Measurements from ENCODE around the gene SRBD1.
"Not testable (repeated sequence)": the region's sequence is repeated elsewhere in the genome, so short reads cannot be mapped to it uniquely, and the experiment has no call there.

The SRBD1 gene

GRCh38 chr2:45458909-45459563, 152.0 kb downstream of the SRBD1 start:
- DNase-seq: peak; percentile 79

- DNase-seq: no peak
Measured at GRCh38 chr2:45457211-45457945, 153.7 kb downstream of the SRBD1 start.

- DNase-seq: no peak
Measured at GRCh38 chr2:45452866-45453265, 158.2 kb downstream of the SRBD1 start.

GRCh38 chr2:45450634-45451033, 160.4 kb downstream of the SRBD1 start:
- no peak for DNase-seq

GRCh38 chr2:45448217-45448616, 162.8 kb downstream of the SRBD1 start:
- DNase-seq: no peak

- no peak for DNase-seq
Measured at GRCh38 chr2:45446016-45446415, 165.1 kb downstream of the SRBD1 start.

- DNase-seq: no peak
Measured at GRCh38 chr2:45445037-45445436, 166.0 kb downstream of the SRBD1 start.

GRCh38 chr2:45443012-45443411, 168.1 kb downstream of the SRBD1 start:
- no peak for DNase-seq

- DNase-seq: no peak
Measured at GRCh38 chr2:45442026-45442425, 169.0 kb downstream of the SRBD1 start.

- DNase-seq: no peak
Measured at GRCh38 chr2:45441571-45441970, 169.5 kb downstream of the SRBD1 start.

GRCh38 chr2:45439788-45440773, 171.0 kb downstream of the SRBD1 start:
- DNase-seq: no peak

GRCh38 chr2:45438872-45439665, 172.0 kb downstream of the SRBD1 start:
- DNase-seq: no peak

- no peak for DNase-seq
Measured at GRCh38 chr2:45436456-45436855, 174.6 kb downstream of the SRBD1 start.

GRCh38 chr2:45435316-45435715, 175.8 kb downstream of the SRBD1 start:
- no peak for DNase-seq

GRCh38 chr2:45433363-45433762, 177.7 kb downstream of the SRBD1 start:
- DNase-seq: no peak

GRCh38 chr2:45432406-45432805, 178.7 kb downstream of the SRBD1 start:
- DNase-seq: no peak

GRCh38 chr2:45426025-45426424, 185.0 kb downstream of the SRBD1 start:
- DNase-seq: not testable (repeated sequence)

GRCh38 chr2:45422921-45423320, 188.1 kb downstream of the SRBD1 start:
- no peak for DNase-seq

- no peak for DNase-seq
Measured at GRCh38 chr2:45418532-45418931, 192.5 kb downstream of the SRBD1 start.

- no peak for DNase-seq
Measured at GRCh38 chr2:45415534-45416123, 195.4 kb downstream of the SRBD1 start.

- DNase-seq: no peak
Measured at GRCh38 chr2:45412754-45413379, 198.2 kb downstream of the SRBD1 start.

- DNase-seq: no peak
Measured at GRCh38 chr2:45409677-45410076, 201.4 kb downstream of the SRBD1 start.

All from NCI-H2029 (cell line).